ENCODE data around the gene DDX42. TPM values are rescaled to one million over a fixed set of nuclear protein-coding genes. Genes with fewer than 3 reads are reported as not detected.

Gene DDX42
- total and polyA plus RNA-seq, 9 of the 15 experiments (the other 6 are each of a cell fraction or from before 2014, with no cell fraction given), result 16.5 to 149 (median 87.6) TPM

DNA sequence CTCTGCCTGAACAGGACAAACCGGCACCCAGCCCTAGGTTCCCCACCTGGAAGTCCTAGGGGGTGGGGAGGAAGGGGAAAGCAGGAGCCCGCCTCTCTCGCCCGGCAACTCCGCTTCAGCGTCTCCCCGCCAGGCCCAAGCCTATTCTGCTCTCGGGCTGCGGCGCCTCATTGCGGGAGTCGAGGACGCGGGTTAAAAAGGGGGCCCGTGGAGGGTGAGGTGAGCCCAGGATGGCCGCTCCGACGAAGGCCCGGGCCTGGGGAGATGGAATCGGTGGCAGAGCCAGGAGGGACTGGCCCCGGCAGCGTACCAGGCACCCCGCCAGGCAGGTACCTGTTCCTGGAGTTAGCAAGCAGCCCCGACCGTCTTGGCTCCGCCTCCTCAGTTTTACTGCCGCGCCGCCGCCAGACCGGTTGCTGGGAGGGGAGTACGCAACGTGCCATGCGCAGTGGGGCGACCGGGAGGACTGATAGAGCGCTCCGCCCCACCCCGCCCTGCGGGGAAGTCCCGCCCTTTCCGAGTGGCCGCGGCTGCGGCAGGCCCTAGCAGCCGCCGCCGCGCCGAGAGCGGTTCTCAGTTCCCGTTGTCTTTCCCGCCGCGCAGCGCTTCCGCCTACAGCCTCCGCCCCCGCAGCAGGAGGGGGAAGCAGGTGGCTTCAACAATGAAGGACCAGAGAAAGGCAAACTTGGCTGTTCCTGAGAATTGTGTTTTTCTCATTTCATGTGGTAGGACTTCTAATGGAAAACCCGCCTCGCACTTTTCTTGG is 32.4 kb upstream of the DDX42 start, which contains the start of gene STRADA (continued):
- TF ChIP-seq, protein P1, sequence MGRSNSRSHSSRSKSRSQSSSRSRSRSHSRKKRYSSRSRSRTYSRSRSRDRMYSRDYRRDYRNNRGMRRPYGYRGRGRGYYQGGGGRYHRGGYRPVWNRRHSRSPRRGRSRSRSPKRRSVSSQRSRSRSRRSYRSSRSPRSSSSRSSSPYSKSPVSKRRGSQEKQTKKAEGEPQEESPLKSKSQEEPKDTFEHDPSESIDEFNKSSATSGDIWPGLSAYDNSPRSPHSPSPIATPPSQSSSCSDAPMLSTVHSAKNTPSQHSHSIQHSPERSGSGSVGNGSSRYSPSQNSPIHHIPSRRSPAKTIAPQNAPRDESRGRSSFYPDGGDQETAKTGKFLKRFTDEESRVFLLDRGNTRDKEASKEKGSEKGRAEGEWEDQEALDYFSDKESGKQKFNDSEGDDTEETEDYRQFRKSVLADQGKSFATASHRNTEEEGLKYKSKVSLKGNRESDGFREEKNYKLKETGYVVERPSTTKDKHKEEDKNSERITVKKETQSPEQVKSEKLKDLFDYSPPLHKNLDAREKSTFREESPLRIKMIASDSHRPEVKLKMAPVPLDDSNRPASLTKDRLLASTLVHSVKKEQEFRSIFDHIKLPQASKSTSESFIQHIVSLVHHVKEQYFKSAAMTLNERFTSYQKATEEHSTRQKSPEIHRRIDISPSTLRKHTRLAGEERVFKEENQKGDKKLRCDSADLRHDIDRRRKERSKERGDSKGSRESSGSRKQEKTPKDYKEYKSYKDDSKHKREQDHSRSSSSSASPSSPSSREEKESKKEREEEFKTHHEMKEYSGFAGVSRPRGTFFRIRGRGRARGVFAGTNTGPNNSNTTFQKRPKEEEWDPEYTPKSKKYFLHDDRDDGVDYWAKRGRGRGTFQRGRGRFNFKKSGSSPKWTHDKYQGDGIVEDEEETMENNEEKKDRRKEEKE (IDR thresholded peaks at IDR 0.05; ENCODE audit: borderline replicate concordance in 1 of 2, control insufficient read depth in 1 of 2, low read depth in 2 of 2, low read length in 1 of 2), result 0 out of 4 replicates have a peak, but pooled peaks of 1 of the 2 experiments have one; percentile 74
- TF ChIP-seq ZKSCAN3 (CRISPR knock-in tag; IDR thresholded peaks at IDR 0.05) (no peak), ARHGAP35 (IDR thresholded peaks at IDR 0.05; ENCODE audit: partially characterized antibody) (no peak), RBM14 (IDR thresholded peaks at IDR 0.05; ENCODE audit: borderline replicate concordance, insufficient read depth, low read depth, low read length) (0 out of 2 replicates have a peak, but pooled peaks have one; percentile 30), C11orf30 (IDR thresholded peaks at IDR 0.05; ENCODE audit: low read depth) (peak; percentile 15; the same call in 1 of the 2 replicates), POLR2A (conservative IDR thresholded peaks at IDR 0.05) (peak; percentile 88), GATAD2B (IDR thresholded peaks at IDR 0.05; ENCODE audit: borderline replicate concordance) (no peak; the same call in 1 of the 2 replicates), SRSF7 (optimal IDR thresholded peaks at IDR 0.05; ENCODE audit: low read depth, low read length) (no peak), NR2F6 (CRISPR knock-in tag; IDR thresholded peaks at IDR 0.05) (no peak)
- TF ChIP-seq, protein P2, sequence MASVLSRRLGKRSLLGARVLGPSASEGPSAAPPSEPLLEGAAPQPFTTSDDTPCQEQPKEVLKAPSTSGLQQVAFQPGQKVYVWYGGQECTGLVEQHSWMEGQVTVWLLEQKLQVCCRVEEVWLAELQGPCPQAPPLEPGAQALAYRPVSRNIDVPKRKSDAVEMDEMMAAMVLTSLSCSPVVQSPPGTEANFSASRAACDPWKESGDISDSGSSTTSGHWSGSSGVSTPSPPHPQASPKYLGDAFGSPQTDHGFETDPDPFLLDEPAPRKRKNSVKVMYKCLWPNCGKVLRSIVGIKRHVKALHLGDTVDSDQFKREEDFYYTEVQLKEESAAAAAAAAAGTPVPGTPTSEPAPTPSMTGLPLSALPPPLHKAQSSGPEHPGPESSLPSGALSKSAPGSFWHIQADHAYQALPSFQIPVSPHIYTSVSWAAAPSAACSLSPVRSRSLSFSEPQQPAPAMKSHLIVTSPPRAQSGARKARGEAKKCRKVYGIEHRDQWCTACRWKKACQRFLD (CRISPR knock-in tag; IDR thresholded peaks at IDR 0.05), result peak; percentile 79
- TF ChIP-seq, protein P3, sequence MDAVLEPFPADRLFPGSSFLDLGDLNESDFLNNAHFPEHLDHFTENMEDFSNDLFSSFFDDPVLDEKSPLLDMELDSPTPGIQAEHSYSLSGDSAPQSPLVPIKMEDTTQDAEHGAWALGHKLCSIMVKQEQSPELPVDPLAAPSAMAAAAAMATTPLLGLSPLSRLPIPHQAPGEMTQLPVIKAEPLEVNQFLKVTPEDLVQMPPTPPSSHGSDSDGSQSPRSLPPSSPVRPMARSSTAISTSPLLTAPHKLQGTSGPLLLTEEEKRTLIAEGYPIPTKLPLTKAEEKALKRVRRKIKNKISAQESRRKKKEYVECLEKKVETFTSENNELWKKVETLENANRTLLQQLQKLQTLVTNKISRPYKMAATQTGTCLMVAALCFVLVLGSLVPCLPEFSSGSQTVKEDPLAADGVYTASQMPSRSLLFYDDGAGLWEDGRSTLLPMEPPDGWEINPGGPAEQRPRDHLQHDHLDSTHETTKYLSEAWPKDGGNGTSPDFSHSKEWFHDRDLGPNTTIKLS (IDR thresholded peaks at IDR 0.05; ENCODE audit: borderline replicate concordance, low read depth), result no peak; the same call in 1 of the 2 replicates
- TF ChIP-seq, protein P4, sequence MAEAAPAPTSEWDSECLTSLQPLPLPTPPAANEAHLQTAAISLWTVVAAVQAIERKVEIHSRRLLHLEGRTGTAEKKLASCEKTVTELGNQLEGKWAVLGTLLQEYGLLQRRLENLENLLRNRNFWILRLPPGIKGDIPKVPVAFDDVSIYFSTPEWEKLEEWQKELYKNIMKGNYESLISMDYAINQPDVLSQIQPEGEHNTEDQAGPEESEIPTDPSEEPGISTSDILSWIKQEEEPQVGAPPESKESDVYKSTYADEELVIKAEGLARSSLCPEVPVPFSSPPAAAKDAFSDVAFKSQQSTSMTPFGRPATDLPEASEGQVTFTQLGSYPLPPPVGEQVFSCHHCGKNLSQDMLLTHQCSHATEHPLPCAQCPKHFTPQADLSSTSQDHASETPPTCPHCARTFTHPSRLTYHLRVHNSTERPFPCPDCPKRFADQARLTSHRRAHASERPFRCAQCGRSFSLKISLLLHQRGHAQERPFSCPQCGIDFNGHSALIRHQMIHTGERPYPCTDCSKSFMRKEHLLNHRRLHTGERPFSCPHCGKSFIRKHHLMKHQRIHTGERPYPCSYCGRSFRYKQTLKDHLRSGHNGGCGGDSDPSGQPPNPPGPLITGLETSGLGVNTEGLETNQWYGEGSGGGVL (CRISPR knock-in tag; IDR thresholded peaks at IDR 0.05), result no peak
- TF ChIP-seq, protein P5, sequence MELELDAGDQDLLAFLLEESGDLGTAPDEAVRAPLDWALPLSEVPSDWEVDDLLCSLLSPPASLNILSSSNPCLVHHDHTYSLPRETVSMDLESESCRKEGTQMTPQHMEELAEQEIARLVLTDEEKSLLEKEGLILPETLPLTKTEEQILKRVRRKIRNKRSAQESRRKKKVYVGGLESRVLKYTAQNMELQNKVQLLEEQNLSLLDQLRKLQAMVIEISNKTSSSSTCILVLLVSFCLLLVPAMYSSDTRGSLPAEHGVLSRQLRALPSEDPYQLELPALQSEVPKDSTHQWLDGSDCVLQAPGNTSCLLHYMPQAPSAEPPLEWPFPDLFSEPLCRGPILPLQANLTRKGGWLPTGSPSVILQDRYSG (tag; conservative IDR thresholded peaks at IDR 0.05; ENCODE audit: low read depth), result no peak
- TF ChIP-seq, protein P6, sequence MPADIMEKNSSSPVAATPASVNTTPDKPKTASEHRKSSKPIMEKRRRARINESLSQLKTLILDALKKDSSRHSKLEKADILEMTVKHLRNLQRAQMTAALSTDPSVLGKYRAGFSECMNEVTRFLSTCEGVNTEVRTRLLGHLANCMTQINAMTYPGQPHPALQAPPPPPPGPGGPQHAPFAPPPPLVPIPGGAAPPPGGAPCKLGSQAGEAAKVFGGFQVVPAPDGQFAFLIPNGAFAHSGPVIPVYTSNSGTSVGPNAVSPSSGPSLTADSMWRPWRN (IDR thresholded peaks at IDR 0.05; ENCODE audit: low read depth), result no peak
